Bladder microvascular endothelial cell (primary cell): ENCODE data around the gene SIGMAR1. TPM values are rescaled to one million over a fixed set of nuclear protein-coding genes. Genes with fewer than 3 reads are reported as not detected.

Source experiments
- total RNA-seq: library from RNA; depleted of rRNA; stranded (reverse); fragments of >200 nt; gene quantifications from 2 replicates; pipeline ENCODE4 v1.2.3, GENCODE V29; 2014

The SIGMAR1 gene
- total RNA-seq = 24.8 and 48.1 TPM in 2 replicates

DNA sequence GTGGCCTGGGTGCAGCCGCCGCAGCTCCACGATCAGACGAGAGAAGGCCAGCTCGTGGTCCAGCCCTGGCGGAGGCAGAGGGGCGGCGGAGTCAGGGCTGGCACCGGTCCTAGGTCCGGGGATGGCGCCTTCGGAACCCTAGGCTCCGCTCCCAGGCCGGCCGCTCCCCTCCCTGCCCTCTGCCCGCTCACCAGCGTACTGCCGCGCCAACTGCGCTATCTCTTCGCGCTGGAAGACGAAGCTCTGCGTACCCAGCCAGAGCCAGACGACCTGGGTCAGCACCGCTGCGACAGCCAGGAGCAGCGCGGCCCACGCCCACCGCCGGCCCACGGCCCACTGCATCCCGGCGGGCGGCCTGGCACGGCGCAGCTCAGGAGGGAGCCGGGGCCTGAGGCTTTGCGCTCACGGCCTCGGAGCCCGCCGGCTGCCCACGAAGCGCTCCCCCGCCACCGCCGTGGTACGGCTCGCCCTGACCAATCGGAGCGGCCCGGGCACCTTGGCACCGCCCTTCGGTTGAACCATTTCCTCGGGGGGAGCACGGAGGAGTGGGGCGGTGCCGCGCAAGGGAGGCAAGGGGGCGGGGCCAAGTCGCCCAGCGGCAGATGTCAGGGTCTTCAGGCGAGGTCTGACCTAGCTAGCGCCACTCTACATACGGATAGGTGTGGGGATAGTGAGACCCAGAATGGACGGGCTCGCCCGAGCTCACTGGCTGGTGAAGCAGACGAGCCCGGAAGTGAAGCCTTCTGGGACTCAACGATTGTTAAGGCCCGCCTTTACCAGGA lies at the start of gene SIGMAR1:
Gene SIGMAR1 (minus strand): TSS at position 432 of the 782 bp plus-strand sequence. CDS start 90 bp downstream, at position 342.

DNA sequence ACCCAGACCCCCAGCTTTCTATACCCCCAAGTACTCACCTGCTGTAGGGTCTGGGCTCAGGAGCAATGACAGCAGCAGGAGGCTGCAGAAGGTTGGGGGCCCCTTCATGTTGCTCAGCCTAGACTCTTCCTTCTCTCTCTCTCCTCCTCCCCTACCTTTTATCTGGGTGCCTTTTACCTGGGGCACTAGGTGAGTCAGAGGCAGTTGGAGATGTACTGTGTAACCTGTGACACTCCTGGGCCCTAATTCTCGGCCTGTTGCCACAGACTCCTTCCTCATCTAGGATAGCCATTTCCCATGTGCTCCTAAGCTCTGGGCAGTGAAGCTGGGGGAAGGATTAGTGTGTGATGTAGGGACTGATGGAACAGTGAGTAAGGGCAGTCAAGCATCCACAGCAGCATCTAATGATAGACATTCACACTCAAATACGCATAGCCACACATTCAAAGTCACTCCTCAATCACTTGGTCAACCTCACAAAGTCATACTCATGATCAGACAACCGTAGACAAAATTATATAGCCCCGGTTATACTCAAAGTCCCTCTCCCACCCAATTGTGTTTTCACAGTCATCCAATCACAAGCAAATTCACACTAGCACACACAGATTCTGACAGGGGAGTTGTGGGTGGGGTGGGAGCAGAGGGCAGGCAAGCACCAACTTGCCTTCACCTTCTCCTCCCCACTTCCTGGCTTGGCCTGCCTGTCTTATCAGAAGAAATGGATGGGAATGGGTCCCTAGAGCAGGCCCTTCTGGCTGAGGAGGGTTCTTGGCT lies 25.1 kb upstream of the SIGMAR1 start, which contains the start of gene CCL27:
Gene CCL27 (minus strand): TSS at position 132 of the 777 bp plus-strand sequence. CDS start 24 bp downstream, at position 108.

DNA sequence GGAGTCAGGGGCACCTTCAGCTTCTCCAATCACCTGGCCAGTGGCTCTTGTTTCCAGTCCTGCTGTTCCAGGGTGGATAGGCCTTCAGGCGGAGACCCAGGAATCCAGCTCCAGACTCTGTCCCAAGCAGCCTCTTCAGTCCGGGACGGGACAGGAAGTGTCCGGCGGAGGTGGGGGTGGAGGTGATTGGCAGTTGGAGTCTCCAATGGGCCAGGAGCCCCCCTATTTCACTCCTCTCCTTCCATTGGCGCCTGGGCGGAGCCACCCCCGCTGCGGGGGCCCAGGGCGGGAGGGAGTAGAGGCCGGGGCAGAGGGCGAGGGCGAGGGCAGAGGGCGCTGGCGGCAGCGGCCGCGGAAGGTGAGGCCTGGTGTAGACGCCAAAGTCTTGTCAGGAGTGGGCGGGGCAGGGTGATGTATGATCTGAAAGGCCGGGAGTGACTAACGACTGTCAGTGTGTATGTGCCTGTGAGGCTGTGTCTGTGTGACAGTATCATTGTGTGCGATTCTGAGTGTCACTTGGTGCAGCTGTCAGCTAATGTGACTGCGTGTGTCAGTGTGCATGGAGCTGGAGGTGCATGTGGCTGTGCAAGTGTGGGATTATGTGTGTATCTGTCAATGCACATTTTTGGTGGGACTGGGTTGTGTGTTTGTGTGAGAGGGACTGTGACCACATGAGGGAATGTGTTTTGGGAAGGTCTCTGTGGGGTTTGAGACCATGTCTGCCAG lies 14.5 kb upstream of the SIGMAR1 start, which contains the start of gene IL11RA:
Gene IL11RA (plus strand): TSS at position 310 of the 726 bp plus-strand sequence. CDS start 3,033 bp downstream, outside the sequence.

DNA sequence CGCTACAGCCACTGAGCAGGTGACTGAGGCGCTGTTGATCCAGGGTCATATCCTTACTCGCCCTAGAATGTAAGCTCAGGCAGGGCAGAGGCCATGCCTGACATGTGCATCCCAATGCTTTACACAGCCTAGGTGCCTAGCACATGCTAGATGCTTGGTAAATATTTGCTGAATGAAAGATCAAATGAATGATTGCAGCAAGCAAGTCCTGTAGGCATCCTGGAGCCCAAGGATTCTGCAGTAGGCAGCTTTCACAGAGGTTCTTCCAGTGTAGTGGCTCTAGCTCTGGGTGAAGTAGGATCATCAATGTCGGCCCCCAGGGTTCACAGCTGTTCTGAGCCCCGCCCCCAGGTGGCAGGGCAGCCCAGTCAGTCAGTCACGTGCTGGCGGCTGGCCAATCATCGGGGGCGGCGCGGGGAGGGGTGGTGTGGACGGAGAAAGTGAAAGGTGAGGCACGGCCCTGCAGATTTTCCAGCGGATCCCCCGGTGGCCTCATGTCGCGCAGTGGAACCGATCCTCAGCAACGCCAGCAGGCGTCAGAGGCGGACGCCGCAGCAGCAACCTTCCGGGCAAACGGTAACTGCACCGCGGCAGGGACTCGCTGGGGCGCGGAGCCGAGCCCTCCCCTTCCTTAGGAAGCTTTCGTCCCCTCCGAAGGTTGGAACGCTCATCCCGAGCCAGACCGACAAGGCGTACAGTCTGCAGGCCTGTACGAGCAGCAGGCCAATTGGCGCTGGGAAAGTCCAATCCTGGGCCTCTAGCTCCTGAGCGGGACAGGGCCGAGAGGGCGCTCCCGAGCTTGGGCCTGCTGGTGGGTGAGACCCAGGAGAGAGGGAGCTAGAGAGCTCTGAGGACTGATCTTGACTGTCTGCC lies 8.9 kb upstream of the SIGMAR1 start, which contains the start of gene GALT:
Gene GALT (plus strand): TSS at position 465 of the 873 bp plus-strand sequence. CDS start 30 bp downstream, at position 495.

DNA sequence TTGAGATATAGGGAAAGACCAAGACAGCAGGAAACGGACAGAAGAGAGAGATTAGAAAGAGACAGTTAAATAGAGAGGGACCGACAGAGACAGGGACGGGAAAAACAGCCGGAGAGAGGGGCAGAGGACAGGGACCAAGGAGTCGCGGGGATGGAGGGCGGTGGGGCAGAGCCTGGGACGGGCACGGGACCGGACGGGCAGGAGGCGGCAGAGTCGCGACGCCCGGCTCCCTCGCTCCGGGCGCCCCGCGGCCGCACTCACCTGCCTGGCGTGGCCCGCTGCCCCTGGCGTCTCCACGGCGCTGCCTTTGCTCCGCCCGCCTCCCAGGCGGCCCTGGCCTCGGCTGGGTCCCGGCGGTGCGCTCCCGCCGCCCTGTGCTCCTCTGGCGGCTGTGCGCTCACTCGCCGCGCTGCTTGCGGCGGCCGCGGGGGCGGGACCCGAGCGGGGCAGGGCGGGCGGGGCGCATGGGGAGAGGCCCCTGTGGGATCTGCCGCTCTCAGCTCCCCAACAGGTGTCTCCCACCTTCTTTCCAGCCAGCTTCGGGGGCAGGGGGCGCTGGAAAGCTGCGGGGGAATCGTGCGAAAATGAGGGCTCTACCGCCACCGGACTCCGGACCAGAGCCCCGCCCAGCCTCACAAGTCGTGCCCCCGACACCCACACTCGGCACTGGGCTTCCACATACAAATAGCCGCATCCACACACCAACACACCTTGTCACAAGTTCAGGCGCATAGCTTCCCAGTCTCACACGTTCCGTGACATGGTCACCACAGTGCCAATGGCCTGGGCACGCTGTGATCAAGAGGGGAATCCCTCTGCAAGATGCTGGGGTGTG lies 8.7 kb downstream of the SIGMAR1 start, which contains the start of gene ARID3C:
Gene ARID3C (minus strand): TSS at position 411 of the 835 bp plus-strand sequence. CDS start 1,052 bp downstream, outside the sequence.

DNA sequence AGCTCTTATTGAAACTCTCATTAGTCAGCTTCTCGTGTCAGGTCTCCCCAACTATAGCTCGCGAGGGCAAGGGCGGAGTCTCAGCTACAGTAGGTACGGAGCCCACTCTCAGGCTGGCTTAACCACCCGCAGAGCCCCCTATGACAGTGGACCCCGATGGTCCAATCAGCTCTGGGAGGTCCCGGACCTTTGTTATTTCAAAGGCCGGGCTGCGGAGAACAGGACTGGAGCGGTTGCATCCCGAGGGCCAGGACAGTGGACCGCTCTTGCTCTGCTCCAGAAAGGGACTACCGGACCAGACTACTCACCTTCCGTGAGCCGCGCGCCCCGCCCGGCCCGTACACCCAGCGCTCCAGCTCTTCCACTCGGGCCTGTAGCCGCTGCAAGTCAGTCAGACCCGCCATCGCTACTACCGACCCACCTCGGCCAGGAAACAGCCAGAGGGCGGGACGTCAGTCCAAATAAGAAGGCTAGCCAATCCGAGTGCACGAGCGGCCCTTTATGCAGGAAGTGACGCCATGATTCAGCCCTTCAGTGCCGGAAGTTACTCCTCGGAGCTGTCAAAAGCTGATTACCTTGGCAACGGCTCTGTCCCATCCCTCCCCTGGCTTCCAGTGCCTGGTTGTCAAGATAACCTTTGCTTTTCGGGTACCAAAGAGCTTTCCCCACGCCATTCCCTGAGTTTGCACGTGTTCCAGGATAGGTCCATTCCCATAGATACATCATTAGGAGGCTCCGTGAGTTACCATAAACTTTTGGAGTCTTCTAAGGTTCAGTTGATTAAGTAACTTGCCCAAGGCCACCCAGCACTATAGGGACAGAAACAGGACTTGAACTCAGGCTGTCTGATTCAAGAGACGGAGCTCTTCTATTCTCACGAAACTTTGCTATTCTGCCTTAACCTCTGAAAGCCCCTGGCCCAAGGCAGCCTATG lies 17.3 kb downstream of the SIGMAR1 start, which contains the start of gene DCTN3:
Gene DCTN3 (minus strand): TSS at position 435 of the 934 bp plus-strand sequence. CDS start 31 bp downstream, at position 404.

DNA sequence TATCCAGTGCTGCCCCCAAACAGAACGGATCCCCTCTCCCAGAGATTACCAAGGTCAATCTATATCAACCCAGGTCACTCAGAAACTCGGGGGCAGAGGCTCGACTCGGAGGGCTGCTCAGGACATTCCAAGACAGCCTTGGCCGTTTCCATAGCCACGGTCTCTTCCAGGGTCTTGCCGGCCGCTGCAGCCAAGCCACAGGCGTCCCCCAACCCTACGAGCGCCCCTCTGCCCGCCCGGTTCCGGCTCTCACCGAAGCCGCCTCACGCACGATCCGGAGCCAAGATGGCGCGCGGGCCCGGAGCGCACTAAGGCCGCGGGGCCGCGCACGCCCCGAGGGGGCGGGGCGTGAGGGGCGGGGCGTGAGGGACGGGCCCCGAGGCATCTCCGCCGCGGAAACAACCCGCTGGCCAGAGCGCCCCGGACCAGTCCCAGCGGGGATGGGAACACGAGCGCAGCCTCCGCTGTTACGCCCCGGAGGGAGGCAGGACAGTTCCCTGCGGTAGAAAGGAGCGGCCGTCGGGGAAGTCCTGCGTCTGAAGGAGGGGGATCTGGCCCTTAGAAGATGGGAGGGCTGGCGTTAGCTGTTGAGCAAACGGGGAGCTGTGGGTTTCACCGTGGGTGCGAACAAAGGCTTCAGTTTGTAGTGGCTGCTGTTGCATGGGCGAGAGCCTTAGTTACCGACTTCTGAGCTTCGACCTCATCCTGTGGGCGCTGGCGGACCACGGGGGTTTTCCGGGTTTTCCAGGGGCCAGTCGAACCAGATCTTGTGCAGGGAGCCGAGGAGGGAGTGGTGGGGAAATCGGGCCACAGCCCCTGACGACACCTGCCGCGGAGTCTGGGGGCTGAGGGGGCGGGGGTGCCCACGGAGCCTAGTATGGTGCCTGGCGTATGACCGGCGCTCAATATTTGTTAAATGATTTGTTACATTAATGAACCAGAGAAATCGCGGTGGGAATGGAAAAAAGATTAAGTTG lies 25.5 kb downstream of the SIGMAR1 start, which contains the start of gene RPP25L:
Gene RPP25L (minus strand): TSS at position 287 of the 977 bp plus-strand sequence. CDS start 801 bp downstream, outside the sequence.

DNA sequence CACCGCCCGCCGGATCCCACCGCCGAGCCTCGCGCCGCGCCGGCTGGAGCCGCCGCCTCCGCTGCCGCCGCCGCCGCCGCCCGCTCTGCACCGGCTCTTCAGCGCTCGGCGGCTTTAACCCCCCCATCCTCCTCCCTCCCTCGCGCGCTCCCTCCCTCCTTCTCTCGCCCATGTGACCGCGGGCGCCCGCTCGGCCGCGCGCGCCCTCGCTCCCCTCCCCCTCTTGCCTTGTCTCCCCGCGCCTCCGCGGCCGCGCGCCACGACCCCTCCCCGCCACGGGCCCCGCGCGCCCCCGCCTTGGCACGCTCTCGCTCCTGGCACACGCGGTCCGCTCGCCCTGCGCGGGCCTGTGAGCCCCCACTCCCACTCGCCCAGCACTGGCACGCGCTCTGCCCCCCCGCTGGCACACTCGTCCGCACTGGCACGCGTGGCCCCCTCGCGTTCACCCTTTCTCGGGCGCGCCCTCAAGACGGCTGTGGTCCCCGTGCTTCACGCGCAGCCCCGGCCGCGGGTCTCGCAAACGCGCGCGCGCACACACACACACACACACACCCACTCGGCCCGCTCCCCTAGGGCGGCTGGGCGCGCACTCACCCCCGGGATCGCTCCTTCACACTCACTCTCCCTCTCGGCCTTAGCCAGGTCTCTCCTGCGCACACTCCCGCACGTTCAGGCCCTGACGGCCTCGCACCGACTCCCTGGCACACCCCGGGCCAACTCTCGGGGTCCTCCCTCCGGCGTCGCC lies 47.8 kb downstream of the SIGMAR1 start, which contains the start of gene CNTFR:
Gene CNTFR (minus strand): TSS at position 89 of the 745 bp plus-strand sequence. CDS start 20,743 bp downstream, outside the sequence.

Other genes with a start within 250 kb of the SIGMAR1 start
- 8.6 and 15.9 TPM in 2 replicates for gene FAM219A, start 179.2 kb downstream of the SIGMAR1 start, total RNA-seq
- gene DNAI1, start 179.0 kb downstream of the SIGMAR1 start, total RNA-seq = not detected in 2 replicates
- gene ENHO, start 114.8 kb downstream of the SIGMAR1 start, total RNA-seq = 0.06 and 0.16 TPM in 2 replicates
- not detected in 2 replicates for gene CNTFR, start 48.1 kb downstream of the SIGMAR1 start, total RNA-seq
- gene RPP25L, start 25.7 kb downstream of the SIGMAR1 start, total RNA-seq = 14.4 and 20.2 TPM in 2 replicates
- 67.2 and 74.1 TPM in 2 replicates for gene DCTN3, start 17.3 kb downstream of the SIGMAR1 start, total RNA-seq
- 0.16 TPM in 1 of 2 replicates, not detected in the other for gene ARID3C, start 8.7 kb downstream of the SIGMAR1 start, total RNA-seq
- 20.7 and 33.9 TPM in 2 replicates for gene GALT, start 8.9 kb upstream of the SIGMAR1 start, total RNA-seq
- gene IL11RA, start 14.4 kb upstream of the SIGMAR1 start, total RNA-seq = 6.6 and 9.6 TPM in 2 replicates
- gene CCL27, start 24.9 kb upstream of the SIGMAR1 start, total RNA-seq = 0.16 TPM in 1 of 2 replicates, not detected in the other
- not detected in 2 replicates for gene CCL19, start 53.5 kb upstream of the SIGMAR1 start, total RNA-seq
- gene CCL21, start 72.3 kb upstream of the SIGMAR1 start, total RNA-seq = 0.76 TPM in 1 of 2 replicates, not detected in the other